Stimulated activated CD8-positive, alpha-beta memory T cell treated with anti-CD3 and anti-CD28 coated beads, Interleukin-7, amount 100 ng/mL, for 48 hours (primary cell): ENCODE results near the gene SH3RF1.

Source experiments
- DNase-seq, 2 donors: peaks; one replicate each; pipeline ENCODE4 v3.0.0-alpha.2; 2020; ENCODE audit warnings: low read depth in 1 of 2; ENCODE audit errors: extremely low read depth in 1 of 2

SH3RF1 gene

DNA sequence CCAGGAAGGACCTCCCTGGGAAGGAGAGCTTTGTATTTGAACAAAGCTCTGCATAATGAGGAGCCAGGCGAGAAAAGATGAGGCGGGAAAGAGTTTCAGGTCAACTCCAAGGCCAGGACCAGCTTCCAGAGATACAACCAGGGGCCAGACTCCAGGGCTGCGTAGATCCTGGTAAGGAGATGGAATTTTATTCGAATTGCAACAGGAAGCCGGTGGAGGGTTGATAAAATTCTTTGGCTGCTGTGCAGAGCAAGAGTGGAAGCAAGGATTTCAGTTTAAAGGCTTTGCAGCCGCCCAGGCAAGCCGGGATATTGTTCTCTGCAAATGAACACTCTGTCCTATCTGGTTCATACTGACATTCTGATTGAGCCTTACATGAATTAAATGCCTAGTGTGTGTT lies 220.5 kb downstream of the SH3RF1 start:
- no peak for DNase-seq

DNA sequence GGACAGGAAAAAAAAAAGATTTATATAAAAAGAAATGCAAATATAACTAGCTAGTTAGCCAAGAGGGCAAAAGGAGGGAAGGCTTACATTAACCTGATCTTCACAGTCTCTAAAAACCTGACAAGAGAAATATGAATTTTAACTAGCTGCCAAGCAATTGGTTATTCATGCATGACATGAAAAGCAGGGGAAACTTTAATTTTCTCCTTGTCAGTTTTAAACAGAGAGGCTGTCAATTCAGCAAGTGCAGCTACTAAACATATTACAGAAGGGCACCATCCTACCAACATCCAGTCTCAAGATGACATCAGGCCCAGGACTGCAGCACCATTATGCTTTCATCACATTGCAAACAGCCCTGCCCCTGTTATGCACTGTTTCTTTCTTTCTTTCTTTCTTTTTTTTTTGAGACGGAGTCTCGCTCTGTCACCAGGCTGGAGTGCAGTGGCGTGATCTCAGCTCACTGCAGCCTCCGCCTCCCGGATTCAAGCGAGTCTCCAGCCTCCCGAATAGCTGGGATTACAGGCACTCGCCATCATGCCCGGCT lies 221.8 kb downstream of the SH3RF1 start:
- DNase-seq, result no peak

DNA sequence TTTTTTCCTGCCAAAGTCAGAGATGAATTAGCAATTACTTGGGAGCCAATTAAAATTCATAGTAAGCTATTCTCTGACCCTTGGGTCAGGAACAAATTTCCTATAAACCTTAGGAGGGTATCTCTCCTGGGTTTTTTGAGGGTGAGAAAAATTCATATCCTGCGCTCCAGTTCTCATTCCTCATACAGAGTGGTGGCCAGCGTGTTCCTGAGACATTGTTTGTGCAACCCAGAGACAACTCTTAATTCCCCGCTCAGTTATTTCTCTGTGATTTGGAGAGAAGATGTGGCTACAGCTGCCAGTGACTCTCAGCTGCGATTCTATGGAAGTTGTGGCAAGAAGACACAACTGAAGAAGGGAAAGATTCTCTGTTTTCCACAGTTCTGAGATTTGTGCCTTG lies 222.8 kb downstream of the SH3RF1 start:
- DNase-seq, result no peak

DNA sequence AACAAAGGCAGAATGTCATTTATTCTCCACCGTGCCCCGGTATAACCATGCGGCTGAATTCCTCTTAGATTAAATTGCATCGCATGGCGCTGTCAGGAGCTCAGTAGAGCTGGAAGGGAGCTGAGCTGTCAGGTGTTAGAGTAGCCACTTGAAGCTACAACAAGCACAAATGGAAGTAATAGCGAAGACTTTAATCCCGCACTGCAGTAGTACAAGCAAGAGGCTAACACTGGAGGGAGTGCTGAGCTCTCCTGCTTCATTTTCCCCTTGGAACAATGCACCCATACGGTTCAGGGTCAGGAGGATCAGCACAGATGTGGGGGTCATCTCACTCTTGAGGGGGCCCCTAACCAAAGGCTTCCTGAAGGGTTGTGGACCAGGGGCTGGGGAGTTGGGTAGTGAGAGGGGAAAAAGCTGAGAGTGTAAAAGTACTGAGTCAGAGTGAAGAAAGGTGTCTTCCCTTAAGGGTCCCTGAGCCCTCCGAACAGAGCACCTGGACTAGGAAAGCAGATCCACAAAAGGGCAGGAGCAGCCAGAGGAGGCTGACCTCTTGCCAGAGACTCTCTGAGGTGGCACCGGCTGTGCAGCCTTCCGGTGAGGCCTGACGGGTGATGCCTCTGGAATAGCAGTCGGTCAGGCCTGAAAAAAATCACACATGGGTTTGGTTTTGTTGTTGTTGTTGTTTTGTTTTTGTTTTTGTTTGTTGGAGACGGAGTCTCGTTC lies 224.7 kb downstream of the SH3RF1 start:
- DNase-seq, result no peak

DNA sequence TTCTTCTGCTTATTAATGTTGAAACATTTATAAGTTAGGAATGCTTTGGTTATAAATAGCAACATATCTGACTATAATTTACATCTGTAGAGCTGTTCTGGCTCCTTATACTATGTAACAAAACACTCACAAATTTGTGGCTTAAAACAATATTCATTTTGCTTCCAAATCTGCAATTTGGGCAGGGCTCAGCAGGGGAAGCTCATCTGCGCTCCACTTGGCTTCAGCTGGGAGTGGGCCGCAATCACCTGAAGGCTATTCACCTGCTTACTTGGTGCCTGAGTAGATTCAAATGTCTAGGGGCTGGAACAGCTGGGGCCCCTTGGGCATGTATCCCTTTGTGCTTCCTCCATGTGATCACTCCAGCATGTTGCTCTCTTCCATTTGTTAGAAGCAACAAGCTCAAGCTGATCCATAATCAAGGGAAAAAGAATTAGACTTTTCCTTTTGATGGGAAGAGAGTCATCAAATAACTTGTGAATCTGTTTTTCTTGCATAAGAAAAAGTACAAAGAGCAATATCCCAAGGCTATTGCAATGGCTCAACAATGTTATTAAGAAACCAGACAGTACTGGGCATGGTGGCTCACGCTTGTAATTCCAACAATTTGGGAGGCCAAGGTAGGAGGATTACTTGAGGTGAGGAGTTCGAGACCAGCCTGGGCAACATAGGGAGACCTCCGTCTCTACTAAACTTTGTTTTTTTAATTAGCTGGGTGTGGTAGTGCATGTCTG lies 225.9 kb downstream of the SH3RF1 start:
- DNase-seq, result no peak
